HEK293 (cell line): ENCODE results near the gene MECP2.

ENCODE experiments used
- PATZ1 ChIP-seq: fragments of 450-650 bp; formaldehyde crosslinking; IDR thresholded peaks from 2 replicates; pipeline ENCODE4 v1.5.1; 2016; ENCODE audit warnings: missing biosample characterization, missing genetic modification characterization
- ZSCAN4 ChIP-seq: fragments of 450-650 bp; formaldehyde crosslinking; IDR thresholded peaks from 2 replicates; pipeline ENCODE4 v1.5.1; 2017; ENCODE audit warnings: missing biosample characterization, missing genetic modification characterization
- TF ChIP-seq, protein P1 (sequence below): fragments of 450-650 bp; formaldehyde crosslinking; IDR thresholded peaks from 2 replicates; pipeline ENCODE4 v1.5.1; 2016; ENCODE audit warnings: missing biosample characterization, missing genetic modification characterization

GRCh38 chrX:154026136-154027021 is 71.1 kb downstream of the MECP2 start:
- TF ChIP-seq PATZ1 (tag by site-specific recombination) (no peak), ZSCAN4 (no peak)
- TF ChIP-seq, protein P1, sequence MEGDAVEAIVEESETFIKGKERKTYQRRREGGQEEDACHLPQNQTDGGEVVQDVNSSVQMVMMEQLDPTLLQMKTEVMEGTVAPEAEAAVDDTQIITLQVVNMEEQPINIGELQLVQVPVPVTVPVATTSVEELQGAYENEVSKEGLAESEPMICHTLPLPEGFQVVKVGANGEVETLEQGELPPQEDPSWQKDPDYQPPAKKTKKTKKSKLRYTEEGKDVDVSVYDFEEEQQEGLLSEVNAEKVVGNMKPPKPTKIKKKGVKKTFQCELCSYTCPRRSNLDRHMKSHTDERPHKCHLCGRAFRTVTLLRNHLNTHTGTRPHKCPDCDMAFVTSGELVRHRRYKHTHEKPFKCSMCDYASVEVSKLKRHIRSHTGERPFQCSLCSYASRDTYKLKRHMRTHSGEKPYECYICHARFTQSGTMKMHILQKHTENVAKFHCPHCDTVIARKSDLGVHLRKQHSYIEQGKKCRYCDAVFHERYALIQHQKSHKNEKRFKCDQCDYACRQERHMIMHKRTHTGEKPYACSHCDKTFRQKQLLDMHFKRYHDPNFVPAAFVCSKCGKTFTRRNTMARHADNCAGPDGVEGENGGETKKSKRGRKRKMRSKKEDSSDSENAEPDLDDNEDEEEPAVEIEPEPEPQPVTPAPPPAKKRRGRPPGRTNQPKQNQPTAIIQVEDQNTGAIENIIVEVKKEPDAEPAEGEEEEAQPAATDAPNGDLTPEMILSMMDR, result no peak
